ENCODE results near the gene KCNA10. TPM values are rescaled to one million over a fixed set of nuclear protein-coding genes. Genes with fewer than 3 reads are reported as not detected.

Gene KCNA10
- polyA plus RNA-seq, 5 donors = not detected

DNA sequence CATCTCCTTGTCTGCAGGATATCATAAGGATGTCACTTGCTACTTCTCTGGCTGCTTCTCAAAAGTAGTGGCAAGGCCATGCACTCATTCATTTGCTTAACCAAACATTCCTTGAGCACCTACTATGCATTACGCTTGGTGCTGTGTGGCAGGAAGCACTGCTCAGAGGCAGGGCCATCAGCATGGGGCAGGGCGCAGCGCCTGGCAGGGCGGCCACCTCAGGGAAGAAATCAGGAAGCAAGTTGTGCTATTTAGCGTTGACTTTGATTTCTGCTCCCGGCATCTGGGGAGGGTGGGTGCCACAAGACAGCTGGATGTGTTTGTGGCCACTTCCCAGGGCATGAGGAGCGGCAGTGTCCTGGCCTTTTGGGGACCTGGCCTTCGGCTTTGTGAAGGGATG is 40.1 kb downstream of the KCNA10 start:
- DNase-seq = no peak

DNA sequence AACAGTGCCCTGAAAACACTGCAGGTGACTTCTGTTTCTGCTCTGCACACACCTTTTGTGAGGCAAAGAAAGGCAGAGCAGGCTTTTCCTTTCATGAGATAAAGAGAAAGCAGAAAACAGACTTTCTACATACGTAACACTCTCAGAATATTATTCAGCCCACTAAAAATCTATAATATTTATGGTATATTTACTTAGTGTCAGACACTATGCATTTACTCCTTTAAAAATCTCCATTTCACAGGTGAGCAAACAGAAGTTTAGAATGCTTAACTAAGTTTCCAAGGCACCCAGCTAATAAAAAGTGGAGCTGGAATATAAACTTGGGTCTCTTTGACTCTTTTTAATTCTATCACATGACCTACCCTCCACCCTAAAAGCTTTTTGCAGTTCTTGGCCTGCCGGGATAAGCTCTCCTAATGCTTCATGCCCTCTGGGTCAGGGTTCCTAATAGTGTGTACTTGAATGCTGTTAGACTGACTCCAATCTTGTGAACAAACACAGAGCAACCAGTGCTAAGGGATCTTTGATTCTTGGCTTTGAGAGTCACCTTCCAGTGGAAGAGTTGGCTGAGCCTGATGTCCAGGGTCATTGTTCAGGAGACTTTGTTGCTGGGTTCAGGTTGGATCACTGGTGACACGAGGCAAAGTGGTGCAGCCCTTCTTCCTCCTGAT is 40.9 kb downstream of the KCNA10 start:
- no peak for DNase-seq

DNA sequence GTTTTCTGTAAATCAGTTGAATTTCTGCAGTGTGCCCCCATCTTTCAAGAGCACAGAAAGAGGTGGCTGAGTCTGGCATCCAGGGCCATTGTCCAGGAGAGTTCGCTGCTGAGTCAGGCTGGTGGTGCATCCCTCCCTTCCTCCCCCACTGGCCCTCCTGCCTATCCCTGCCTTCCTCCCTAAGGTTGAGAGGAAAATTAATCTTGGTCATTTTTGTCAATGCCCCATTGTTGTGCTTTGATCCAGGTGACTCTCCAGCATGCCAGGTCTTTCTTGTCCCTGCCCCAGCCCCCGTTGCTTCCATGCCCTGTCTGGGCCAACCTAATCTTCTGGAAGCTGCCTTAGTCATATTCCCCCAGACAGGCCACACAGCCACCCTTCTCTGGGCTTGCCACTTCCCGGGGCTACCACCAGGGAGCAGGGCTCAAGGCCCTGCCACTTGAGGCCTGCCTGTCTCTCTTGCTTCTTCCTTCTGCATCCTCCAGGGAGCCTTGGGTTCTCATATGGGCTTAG is 41.5 kb downstream of the KCNA10 start:
- no peak for DNase-seq

DNA sequence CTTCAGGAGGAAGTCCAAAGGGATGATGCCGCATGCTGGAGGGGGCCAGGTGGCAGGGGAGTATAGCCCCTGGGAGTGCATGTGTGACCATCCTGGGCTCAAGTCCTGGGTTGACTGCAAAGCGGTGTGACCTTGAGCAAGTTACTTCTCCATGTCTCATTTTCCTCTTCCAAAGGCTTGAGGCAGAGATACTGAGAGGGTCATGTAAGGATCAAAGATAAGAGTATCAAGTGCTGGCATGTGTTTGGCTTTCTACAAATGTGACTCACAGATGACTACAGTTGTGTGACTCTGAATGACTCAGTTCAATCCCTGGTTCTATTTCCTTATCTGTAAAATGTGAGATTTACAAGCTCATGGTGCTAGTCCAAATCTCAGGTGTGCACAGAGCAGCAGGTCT is 41.9 kb downstream of the KCNA10 start:
- no peak for DNase-seq

DNA sequence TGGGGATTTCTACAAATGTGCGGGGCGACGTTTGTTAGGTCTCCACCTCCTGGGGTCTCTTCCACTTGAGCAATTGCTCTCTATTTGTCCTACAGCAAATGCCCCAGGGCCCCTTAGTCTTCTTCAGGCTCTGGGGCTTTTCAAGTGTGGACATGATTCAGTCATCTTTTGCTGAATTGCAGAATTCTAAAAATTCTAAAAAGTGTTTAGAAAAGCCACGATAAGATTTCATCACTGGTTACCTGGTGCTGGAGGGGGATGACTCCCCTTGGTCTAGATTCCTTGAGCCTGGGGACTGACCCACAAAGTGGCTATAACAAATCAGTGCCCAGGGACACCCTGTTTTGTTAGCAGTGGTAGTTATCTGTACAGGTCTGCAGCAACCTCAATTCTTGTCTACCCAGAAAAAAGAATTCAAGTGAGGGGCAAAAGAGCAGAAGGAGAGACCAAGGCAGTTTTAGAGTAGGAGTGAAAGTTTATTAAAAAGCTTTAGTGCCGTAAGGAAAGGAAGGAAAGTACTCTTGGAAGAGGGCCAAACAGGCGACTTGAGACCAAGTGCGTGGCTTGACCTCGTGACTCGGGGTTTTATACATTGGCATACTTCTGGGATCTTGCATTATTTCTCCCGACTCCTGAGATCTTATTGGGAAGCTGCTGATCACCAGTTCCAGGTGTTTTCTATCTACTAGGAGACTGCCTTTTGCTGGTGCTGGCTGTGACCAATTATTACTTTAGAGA is 42.8 kb downstream of the KCNA10 start:
- DNase-seq = no peak

DNA sequence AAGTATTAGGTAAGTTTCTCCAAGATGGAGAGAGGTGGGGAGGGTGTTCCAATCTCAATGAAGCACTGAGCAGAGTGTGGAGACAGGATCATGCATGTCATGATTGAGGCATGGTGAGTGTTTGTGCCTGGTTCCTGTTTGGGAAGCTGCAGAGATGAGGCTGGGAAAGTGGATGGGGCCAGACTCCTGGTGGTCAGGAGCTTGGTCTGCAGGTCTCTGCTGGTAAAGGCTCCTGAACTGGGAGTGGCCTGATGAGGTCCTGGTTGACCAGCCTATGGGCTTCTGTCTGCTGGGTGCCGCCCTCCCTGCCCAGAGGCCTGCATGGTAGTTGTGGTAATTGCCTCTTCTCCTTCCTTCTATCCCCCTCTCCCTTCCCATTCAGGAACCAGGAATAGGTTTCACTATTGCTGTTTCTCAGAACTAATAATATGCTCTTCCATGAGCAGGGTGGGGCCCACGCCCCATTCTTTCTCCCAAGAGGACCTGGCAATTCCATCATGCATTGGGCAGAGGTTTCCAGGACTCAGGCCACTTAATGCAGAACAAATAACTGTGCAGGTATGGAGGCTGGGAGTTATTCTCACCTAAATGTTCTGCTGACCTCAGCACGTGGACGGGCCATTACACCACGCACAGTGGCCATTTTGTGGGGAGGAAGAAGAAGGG is 43.5 kb downstream of the KCNA10 start:
- DNase-seq = no peak

DNA sequence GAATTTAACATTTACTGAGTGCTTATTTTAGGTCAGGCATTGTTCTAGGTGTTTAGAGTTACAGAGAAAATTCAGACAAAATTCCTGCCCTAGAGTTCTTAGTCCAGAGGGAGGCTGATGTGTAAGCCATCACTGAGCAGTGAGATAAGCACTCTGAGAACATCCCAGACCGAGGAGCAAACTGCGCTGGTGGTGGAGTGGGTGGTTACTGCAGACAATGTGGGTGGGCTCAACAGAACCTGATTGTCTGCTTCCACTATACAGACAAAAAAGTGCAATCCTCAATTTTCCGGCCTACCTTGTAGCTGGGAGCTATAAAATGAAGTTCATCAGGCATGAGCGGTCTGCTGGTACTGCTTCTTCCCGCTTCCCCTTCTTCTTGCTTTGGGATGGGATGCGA is 44.5 kb downstream of the KCNA10 start:
- DNase-seq = no peak

DNA sequence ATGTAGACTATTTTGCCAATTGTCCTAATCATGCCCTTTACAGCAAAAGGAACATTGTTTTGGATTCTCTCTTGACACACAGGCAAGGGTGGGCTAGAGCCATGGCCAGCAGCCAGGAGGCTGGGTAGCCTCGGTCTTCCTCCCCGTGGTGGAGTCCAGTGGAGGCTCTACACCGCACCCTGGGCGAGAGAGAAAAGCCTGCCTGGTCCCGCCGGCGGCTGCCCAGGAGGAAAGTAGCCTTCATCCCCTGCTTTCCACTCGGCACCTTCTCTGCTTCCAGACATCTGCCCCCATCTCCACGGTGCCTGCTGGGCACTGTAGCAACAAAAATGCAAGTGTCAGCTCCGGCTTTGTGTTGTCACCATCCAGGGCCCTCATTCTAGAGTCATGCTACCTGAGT is 46.4 kb downstream of the KCNA10 start:
- DNase-seq = no peak

DNA sequence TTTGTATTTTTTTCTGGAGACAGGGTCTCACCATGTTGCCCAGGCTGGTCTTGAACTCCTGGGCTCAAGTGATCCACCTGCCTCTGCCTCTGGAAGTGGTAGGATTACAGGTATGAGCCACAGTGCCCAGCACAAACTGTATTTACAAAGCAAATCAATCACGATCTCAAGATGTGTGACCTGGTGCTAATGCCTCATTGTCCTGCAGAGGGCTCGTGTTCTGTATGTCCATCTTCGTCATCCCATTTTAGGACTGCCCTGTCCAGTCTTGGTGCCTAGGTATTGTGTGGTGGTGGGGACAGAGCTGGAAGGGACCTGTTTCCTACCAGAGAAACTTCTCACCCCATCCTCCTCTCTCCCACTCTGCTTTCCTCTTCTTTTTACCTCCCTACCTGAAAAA is 47.8 kb downstream of the KCNA10 start:
- no peak for DNase-seq

Other genes starting within 250 kb of the KCNA10 start
- 10 to 100 TPM in 3 of 5 donors, 1 to 10 TPM in 2; 7.5 to 13.2 (median 11.0) TPM for gene RBM15, start 179.8 kb downstream of the KCNA10 start, polyA plus RNA-seq (ENCODE audit: insufficient read depth in 1 of 5, insufficient read length in 5 of 5, low replicate concordance in 1 of 5)
- gene SLC16A4, start 128.1 kb downstream of the KCNA10 start, polyA plus RNA-seq (ENCODE audit: insufficient read depth in 1 of 5, insufficient read length in 5 of 5, low replicate concordance in 1 of 5) = 1 to 10 TPM; 4.2 to 7.7 (median 7.2) TPM
- 100 to 1,000 TPM; 108 to 128 (median 124) TPM for gene LAMTOR5, start 111.5 kb downstream of the KCNA10 start, polyA plus RNA-seq (ENCODE audit: insufficient read depth in 1 of 5, insufficient read length in 5 of 5, low replicate concordance in 1 of 5)
- gene PROK1, start 68.0 kb downstream of the KCNA10 start, polyA plus RNA-seq (ENCODE audit: insufficient read depth in 1 of 5, insufficient read length in 5 of 5, low replicate concordance in 1 of 5) = under 1 TPM in 2 of 5 donors, not detected in 3; 0.10 to 0.19 TPM
- under 1 TPM; 0.62 to 0.99 (median 0.81) TPM for gene KCNA2, start 87.2 kb upstream of the KCNA10 start, polyA plus RNA-seq (ENCODE audit: insufficient read depth in 1 of 5, insufficient read length in 5 of 5, low replicate concordance in 1 of 5)
- 1 to 10 TPM in 2 of 5 donors, under 1 TPM in 3; 0.53 to 1.5 (median 0.89) TPM for gene KCNA3, start 155.8 kb upstream of the KCNA10 start, polyA plus RNA-seq (ENCODE audit: insufficient read depth in 1 of 5, insufficient read length in 5 of 5, low replicate concordance in 1 of 5)

Data from right lung (tissue), 5 donors.